GM19395 (cell line): Measurements from ENCODE around the gene EFCAB14.
"Not testable (repeated sequence)": the region's sequence is repeated elsewhere in the genome, so short reads cannot be mapped to it uniquely, and the experiment has no call there.

Source experiments
- ATAC-seq: cut with Tn5 transposase; IDR thresholded peaks from one replicate; pipeline ENCODE4 v1.9.1; 2021; ENCODE audit warnings: mild to moderate bottlenecking, moderate library complexity; ENCODE audit not compliant: unreplicated experiment

The EFCAB14 gene

GRCh38 chr1:46724991-46725735 lies 6.2 kb upstream of the EFCAB14 start:
- peak; percentile 91 for ATAC-seq

GRCh38 chr1:46723901-46724300 lies 5.0 kb upstream of the EFCAB14 start:
- no peak for ATAC-seq

GRCh38 chr1:46721686-46722205 lies 2.8 kb upstream of the EFCAB14 start:
- no peak for ATAC-seq

- no peak for ATAC-seq
Observed at GRCh38 chr1:46721204-46721603, 2.3 kb upstream of the EFCAB14 start.

- ATAC-seq, result not testable (repeated sequence)
Observed at GRCh38 chr1:46720319-46720718, 1.4 kb upstream of the EFCAB14 start.

GRCh38 chr1:46719689-46720088 lies 775 bp upstream of the EFCAB14 start:
- ATAC-seq, result no peak

GRCh38 chr1:46718340-46718726 lies 581 bp downstream of the EFCAB14 start:
- no peak for ATAC-seq

GRCh38 chr1:46717654-46718053 lies 1.3 kb downstream of the EFCAB14 start:
- no peak for ATAC-seq

- ATAC-seq, result no peak
Observed at GRCh38 chr1:46714976-46715375, 3.9 kb downstream of the EFCAB14 start.

GRCh38 chr1:46708121-46708520 lies 10.8 kb downstream of the EFCAB14 start:
- no peak for ATAC-seq

- ATAC-seq, result no peak
Observed at GRCh38 chr1:46705408-46705807, 13.5 kb downstream of the EFCAB14 start.

GRCh38 chr1:46703927-46704641 lies 14.8 kb downstream of the EFCAB14 start:
- ATAC-seq, result no peak

GRCh38 chr1:46699666-46700065 lies 19.2 kb downstream of the EFCAB14 start:
- no peak for ATAC-seq

GRCh38 chr1:46697053-46697452 lies 21.9 kb downstream of the EFCAB14 start:
- ATAC-seq, result no peak

GRCh38 chr1:46694676-46695075 lies 24.2 kb downstream of the EFCAB14 start:
- not testable (repeated sequence) for ATAC-seq

- no peak for ATAC-seq
Observed at GRCh38 chr1:46692811-46693770, 25.8 kb downstream of the EFCAB14 start.

GRCh38 chr1:46691997-46692790 lies 26.7 kb downstream of the EFCAB14 start:
- ATAC-seq, result no peak

- no peak for ATAC-seq
Observed at GRCh38 chr1:46690931-46691421, 27.9 kb downstream of the EFCAB14 start.

GRCh38 chr1:46689897-46690296 lies 29.0 kb downstream of the EFCAB14 start:
- ATAC-seq, result no peak

GRCh38 chr1:46689356-46689755 lies 29.6 kb downstream of the EFCAB14 start:
- no peak for ATAC-seq
